HEK293T (cell line): ENCODE data around the gene WDR27.

Experiments used
- CTCF ChIA-PET: fragments of 350-600 bp; formaldehyde crosslinking; extraction: SDS; loops from one replicate; lab custom pipeline; 2021; ENCODE audit warnings: antibody characterized with exemption, inconsistent platforms; lab: Yijun Ruan, JAX
- POLR2A ChIA-PET: fragments of 350-600 bp; formaldehyde crosslinking; extraction: SDS; loops from one replicate; lab custom pipeline; 2020; ENCODE audit warnings: antibody characterized with exemption, inconsistent platforms; lab: Yijun Ruan, JAX
- DNase-seq: peaks from one replicate; pipeline ENCODE4 v3.0.0; 2012; ENCODE audit warnings: mixed read lengths; ENCODE audit errors: extremely low spot score
- ARNT ChIP-seq: fragments of 450-650 bp; IDR thresholded peaks from 2 replicates; pipeline ENCODE4 v1.6.1; 2017; ENCODE audit warnings: mild to moderate bottlenecking
- BHLHE40 ChIP-seq: fragments of 450-650 bp; IDR thresholded peaks from 2 replicates; pipeline ENCODE4 v1.6.1; 2016; ENCODE audit warnings: mild to moderate bottlenecking, moderate library complexity, borderline replicate concordance
- CTBP1 ChIP-seq: fragments of 450-650 bp; IDR thresholded peaks from 2 replicates; pipeline ENCODE4 v1.6.1; 2016; ENCODE audit warnings: borderline replicate concordance
- ELF4 ChIP-seq: fragments of 450-650 bp; IDR thresholded peaks from 2 replicates; pipeline ENCODE4 v1.6.1; 2017; ENCODE audit warnings: antibody characterized with exemption
- FOXA1 ChIP-seq: fragments of 450-650 bp; IDR thresholded peaks from 2 replicates; pipeline ENCODE4 v1.6.1; 2016; ENCODE audit warnings: mild to moderate bottlenecking
- FOXK2 ChIP-seq: fragments of 450-650 bp; IDR thresholded peaks from 2 replicates; pipeline ENCODE4 v1.6.1; 2016; ENCODE audit warnings: mild to moderate bottlenecking
- FOXM1 ChIP-seq: fragments of 450-650 bp; IDR thresholded peaks from 2 replicates; pipeline ENCODE4 v1.6.1; 2017; ENCODE audit warnings: mild to moderate bottlenecking, borderline replicate concordance
- HDGF ChIP-seq: fragments of 450-650 bp; IDR thresholded peaks from 2 replicates; pipeline ENCODE4 v1.6.1; 2017; ENCODE audit warnings: antibody characterized with exemption, borderline replicate concordance
- L3MBTL2 ChIP-seq: fragments of 450-650 bp; conservative IDR thresholded peaks from 2 replicates; pipeline ENCODE4 v1.6.1; 2016; ENCODE audit warnings: mild to moderate bottlenecking
- LEF1 ChIP-seq: fragments of 450-650 bp; IDR thresholded peaks from 2 replicates; pipeline ENCODE4 v1.6.1; 2017; ENCODE audit warnings: mild to moderate bottlenecking, borderline replicate concordance
- NFRKB ChIP-seq: fragments of 450-650 bp; IDR thresholded peaks from 2 replicates; pipeline ENCODE4 v1.6.1; 2016; ENCODE audit warnings: mild to moderate bottlenecking, moderate library complexity
- SP1 ChIP-seq: fragments of 450-650 bp; IDR thresholded peaks from 2 replicates; pipeline ENCODE4 v1.6.1; 2017
- SUZ12 ChIP-seq: fragments of 450-650 bp; IDR thresholded peaks from 2 replicates; pipeline ENCODE4 v1.6.1; 2016; ENCODE audit warnings: mild to moderate bottlenecking
- TARDBP ChIP-seq: fragments of 450-650 bp; IDR thresholded peaks from 2 replicates; pipeline ENCODE4 v1.6.1; 2016
- ZNF384 ChIP-seq: fragments of 450-650 bp; IDR thresholded peaks from 2 replicates; pipeline ENCODE4 v1.6.1; 2016
- TF ChIP-seq, protein P1 (sequence below): fragments of 450-650 bp; IDR thresholded peaks from 2 replicates; pipeline ENCODE4 v1.6.1; 2016

The WDR27 gene

GRCh38 chr6:169429001-169429400 is 272.8 kb downstream of the WDR27 start:
- no peak for DNase-seq
- TF ChIP-seq FOXM1 (no peak), SP1 (no peak), SUZ12 (no peak), ELF4 (no peak), ARNT (no peak), ZNF384 (no peak), FOXK2 (no peak)
- ChIA-PET POLR2A (no interaction called here), CTCF (no interaction called here)

GRCh38 chr6:169428532-169428931 is 273.3 kb downstream of the WDR27 start:
- POLR2A ChIA-PET, result no interaction called here
- DNase-seq, result no peak
- CTCF ChIA-PET, result no interaction called here
- TF ChIP-seq L3MBTL2 (0 out of 2 replicates have a peak, but pooled peaks have one; percentile 30), FOXA1 (no peak), SUZ12 (no peak), ELF4 (no peak)

DNA sequence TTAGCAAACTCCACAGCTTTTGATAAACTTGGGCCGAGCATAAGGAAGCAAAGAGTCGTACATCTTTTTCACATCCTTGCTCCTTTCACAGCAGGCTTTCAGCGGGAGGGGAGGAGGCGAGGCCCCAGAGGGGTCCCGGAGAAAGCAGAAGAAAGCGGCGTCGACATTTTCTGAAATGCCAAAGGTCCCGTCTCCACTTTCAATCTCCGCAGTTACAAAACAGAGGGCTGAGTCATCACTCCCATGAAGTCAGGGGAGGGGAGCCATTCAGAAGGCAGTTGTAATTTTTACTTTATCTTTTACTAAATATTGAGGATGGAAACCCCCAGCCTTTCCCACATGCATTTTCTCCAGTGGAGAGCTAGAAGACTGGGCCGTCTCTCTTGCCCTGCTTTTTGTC is 274.0 kb downstream of the WDR27 start:
- CTCF ChIA-PET, result no interaction called here
- POLR2A ChIA-PET, result no interaction called here
- DNase-seq, result no peak
- TF ChIP-seq LEF1 (no peak), FOXM1 (no peak), HDGF (no peak), SP1 (no peak), NFRKB (no peak), BHLHE40 (no peak), FOXA1 (no peak), TARDBP (no peak), ELF4 (no peak), FOXK2 (no peak), ZNF384 (no peak), CTBP1 (no peak), L3MBTL2 (no peak), SUZ12 (no peak), ARNT (no peak)
- TF ChIP-seq, protein P1, sequence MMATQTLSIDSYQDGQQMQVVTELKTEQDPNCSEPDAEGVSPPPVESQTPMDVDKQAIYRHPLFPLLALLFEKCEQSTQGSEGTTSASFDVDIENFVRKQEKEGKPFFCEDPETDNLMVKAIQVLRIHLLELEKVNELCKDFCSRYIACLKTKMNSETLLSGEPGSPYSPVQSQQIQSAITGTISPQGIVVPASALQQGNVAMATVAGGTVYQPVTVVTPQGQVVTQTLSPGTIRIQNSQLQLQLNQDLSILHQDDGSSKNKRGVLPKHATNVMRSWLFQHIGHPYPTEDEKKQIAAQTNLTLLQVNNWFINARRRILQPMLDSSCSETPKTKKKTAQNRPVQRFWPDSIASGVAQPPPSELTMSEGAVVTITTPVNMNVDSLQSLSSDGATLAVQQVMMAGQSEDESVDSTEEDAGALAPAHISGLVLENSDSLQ, result no peak

DNA sequence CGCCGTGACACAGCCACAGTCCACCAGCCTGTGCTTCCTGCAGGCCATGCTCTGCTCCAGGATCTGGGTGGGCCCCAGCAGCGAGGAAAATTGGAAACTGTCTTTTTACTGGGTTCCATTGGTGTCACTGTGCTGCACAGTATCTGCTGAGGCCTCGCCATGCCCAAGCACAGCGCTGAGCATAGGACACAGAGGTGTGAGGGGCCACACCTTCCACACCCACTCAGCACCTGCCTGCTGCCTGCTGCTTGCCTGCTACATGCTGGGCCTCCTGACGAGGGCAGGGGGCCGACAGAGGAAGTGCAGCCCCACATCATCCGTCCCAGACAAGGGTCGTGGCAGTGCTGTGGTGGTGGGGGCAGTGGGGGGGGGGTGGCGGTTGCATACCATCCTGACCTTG is 275.2 kb downstream of the WDR27 start:
- ChIA-PET CTCF (no interaction called here), POLR2A (no interaction called here)
- TF ChIP-seq, protein P1, result no peak
- no peak for TF ChIP-seq LEF1
- no peak for TF ChIP-seq BHLHE40
- TF ChIP-seq FOXK2, result no peak
- TF ChIP-seq TARDBP, result no peak
- TF ChIP-seq SP1, result no peak
- TF ChIP-seq ELF4, result no peak
- TF ChIP-seq L3MBTL2, result no peak
- no peak for TF ChIP-seq ARNT
- TF ChIP-seq CTBP1, result no peak
- no peak for TF ChIP-seq NFRKB
- TF ChIP-seq FOXM1, result no peak
- TF ChIP-seq HDGF, result no peak
- TF ChIP-seq FOXA1, result no peak
- no peak for TF ChIP-seq ZNF384
- no peak for TF ChIP-seq SUZ12
- DNase-seq, result no peak

DNA sequence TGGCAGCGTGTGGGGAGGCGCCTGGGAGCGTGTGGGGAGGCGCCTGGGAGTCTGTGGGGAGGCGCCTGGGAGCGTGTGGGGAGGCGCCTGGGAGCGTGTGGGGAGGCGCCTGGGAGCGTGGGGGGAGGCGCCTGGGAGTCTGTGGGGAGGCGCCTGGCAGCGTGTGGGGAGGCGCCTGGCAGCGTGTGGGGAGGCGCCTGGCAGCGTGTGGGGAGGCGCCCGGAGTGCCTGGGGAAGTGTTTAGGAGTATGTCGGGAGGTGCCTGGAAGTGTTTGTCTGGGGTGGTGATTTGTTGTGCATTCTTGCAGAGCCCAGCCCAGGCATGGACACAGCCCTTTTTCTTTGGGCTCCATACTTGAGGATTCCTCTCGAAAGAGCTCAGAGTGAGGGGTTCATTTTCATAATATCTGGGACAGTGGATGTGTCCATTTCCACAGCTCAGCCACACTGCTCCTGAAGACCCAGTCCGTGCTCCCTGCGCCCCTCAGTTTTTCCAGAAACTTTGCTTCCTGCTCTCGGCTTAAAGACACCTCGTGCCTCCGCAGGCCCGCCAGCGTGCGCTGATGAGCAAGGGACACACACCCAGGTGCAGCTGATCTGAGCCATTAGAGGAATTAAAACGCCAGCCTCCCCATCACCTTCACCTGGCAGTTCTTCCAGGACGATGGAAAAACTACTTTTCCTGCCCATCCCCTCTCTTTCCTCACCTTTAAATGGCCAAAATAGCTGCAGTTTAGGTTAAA is 276.0 kb downstream of the WDR27 start:
- no peak for TF ChIP-seq ZNF384
- ChIA-PET POLR2A (no interaction called here), CTCF (no interaction called here)
- no peak for DNase-seq

DNA sequence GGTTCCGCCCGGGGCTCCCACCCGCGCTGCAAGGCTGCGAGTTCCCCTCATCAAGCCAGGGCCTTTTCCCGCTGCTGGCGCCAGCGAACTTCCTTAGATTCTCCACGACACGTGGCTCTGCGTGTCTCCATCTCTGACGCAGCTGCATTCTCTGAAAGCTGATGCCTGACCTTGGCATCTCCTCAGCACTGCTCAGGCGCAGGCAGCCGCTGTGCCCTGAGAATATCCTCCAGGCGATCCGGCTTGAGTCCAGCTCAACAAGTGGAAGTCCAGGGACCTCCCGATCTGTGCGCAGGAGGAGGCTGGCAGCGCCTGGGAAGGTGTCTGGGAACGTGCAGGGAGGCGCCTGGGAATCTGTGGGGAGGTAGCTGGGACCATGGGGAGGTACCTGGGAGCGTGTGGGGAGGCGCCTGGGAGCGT is 277.0 kb downstream of the WDR27 start:
- ChIA-PET POLR2A (no interaction called here), CTCF (no interaction called here)
- no peak for DNase-seq
- TF ChIP-seq ELF4 (no peak), SP1 (no peak), L3MBTL2 (no peak), LEF1 (no peak), FOXK2 (no peak), ZNF384 (no peak), FOXM1 (no peak), HDGF (no peak), CTBP1 (no peak), SUZ12 (no peak), BHLHE40 (no peak), FOXA1 (no peak), NFRKB (no peak)
- TF ChIP-seq, protein P1, result no peak

DNA sequence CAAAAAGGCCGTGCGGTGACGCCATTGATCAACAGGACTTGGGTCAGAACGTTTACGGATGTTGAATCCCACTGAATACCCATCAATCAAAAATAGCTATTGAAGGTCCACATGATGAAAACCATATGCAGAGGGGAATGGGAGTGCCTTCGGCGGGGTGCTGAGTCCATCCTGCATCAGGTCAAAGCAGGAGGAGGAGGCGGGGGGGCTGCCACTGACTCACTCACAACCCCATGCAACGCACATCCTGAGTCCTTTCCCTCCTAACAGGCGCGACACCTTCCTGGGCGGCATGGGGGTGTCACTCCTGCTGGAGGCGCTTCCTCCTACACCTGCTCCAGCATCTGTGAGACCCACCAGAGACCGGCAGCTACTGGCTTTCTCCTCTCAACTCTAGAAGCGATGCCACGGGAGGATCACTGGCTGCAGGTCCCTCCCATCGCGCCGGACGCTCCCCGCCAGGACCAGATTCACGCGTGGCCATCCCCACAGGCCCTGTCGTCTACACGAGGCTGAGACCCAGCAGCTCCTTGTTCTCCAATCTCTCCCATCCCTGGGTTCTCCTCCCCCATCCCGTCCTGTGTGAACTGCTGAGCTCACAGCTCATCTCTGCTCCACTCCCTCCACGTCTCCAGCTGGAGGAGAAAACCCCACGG is 277.6 kb downstream of the WDR27 start:
- ChIA-PET CTCF (no interaction called here), POLR2A (no interaction called here)
- TF ChIP-seq SP1, result no peak
- no peak for TF ChIP-seq TARDBP
- TF ChIP-seq ZNF384, result no peak
- no peak for TF ChIP-seq SUZ12
- TF ChIP-seq LEF1, result no peak
- TF ChIP-seq FOXK2, result no peak
- TF ChIP-seq L3MBTL2, result no peak
- no peak for TF ChIP-seq HDGF
- no peak for TF ChIP-seq FOXA1
- no peak for TF ChIP-seq CTBP1
- TF ChIP-seq NFRKB, result no peak
- no peak for TF ChIP-seq BHLHE40
- no peak for DNase-seq
